NCI-H2227 (cell line): ENCODE measurements around the gene SHROOM2.
"Not testable (repeated sequence)": the region's sequence is repeated elsewhere in the genome, so short reads cannot be mapped to it uniquely, and the experiment has no call there.

Experiments used
- DNase-seq: peaks from one replicate; lab custom pipeline; 2025; ENCODE audit not compliant: unreplicated experiment; lab: John Stamatoyannopoulos, UW

SHROOM2 gene

GRCh38 chrX:9825966-9826365 is 39.7 kb downstream of the SHROOM2 start:
- DNase-seq = no peak

- no peak for DNase-seq
Observed at GRCh38 chrX:9829308-9830267, 43.4 kb downstream of the SHROOM2 start.

- DNase-seq = no peak
Observed at GRCh38 chrX:9832811-9833210, 46.6 kb downstream of the SHROOM2 start.

- no peak for DNase-seq
Observed at GRCh38 chrX:9835585-9836210, 49.5 kb downstream of the SHROOM2 start.

- no peak for DNase-seq
Observed at GRCh38 chrX:9842541-9842940, 56.3 kb downstream of the SHROOM2 start.

GRCh38 chrX:9844936-9845577 is 58.8 kb downstream of the SHROOM2 start:
- no peak for DNase-seq

GRCh38 chrX:9845578-9845952 is 59.3 kb downstream of the SHROOM2 start:
- DNase-seq = no peak

- DNase-seq = no peak
Observed at GRCh38 chrX:9846631-9847030, 60.4 kb downstream of the SHROOM2 start.

- no peak for DNase-seq
Observed at GRCh38 chrX:9847071-9847470, 60.8 kb downstream of the SHROOM2 start.

GRCh38 chrX:9848718-9849479 is 62.7 kb downstream of the SHROOM2 start:
- no peak for DNase-seq

GRCh38 chrX:9851890-9852289 is 65.7 kb downstream of the SHROOM2 start:
- DNase-seq = no peak

GRCh38 chrX:9853307-9853706 is 67.1 kb downstream of the SHROOM2 start:
- no peak for DNase-seq

GRCh38 chrX:9855561-9856283 is 69.5 kb downstream of the SHROOM2 start:
- no peak for DNase-seq

- DNase-seq = no peak
Observed at GRCh38 chrX:9856588-9856987, 70.4 kb downstream of the SHROOM2 start.

- no peak for DNase-seq
Observed at GRCh38 chrX:9857575-9858474, 71.6 kb downstream of the SHROOM2 start.

GRCh38 chrX:9858684-9859083 is 72.5 kb downstream of the SHROOM2 start:
- not testable (repeated sequence) for DNase-seq

- DNase-seq = no peak
Observed at GRCh38 chrX:9859711-9860555, 73.7 kb downstream of the SHROOM2 start.

- DNase-seq = no peak
Observed at GRCh38 chrX:9860826-9861225, 74.6 kb downstream of the SHROOM2 start.

GRCh38 chrX:9861711-9862110 is 75.5 kb downstream of the SHROOM2 start:
- DNase-seq = no peak
